HepG2 (cell line): ENCODE data around the gene NOTUM. TPM values are rescaled to one million over a fixed set of nuclear protein-coding genes. Genes with fewer than 3 reads are reported as not detected.

Source experiments
- ARNT ChIP-seq: fragments of 450-650 bp; IDR thresholded peaks from 2 replicates; pipeline ENCODE4 v1.6.1; 2017
- CC2D1A ChIP-seq: sonication (generic); formaldehyde crosslinking; IDR thresholded peaks from 2 replicates; pipeline ENCODE4 v1.8.1; 2023; ENCODE audit warnings: mild to moderate bottlenecking, missing genetic modification reagents
- CEBPG ChIP-seq: IDR thresholded peaks from 2 replicates; pipeline ENCODE4 v1.6.1; 2016
- CHCHD3 ChIP-seq: sonication (generic); formaldehyde crosslinking; IDR thresholded peaks from 2 replicates; pipeline ENCODE4 v1.8.0; 2022; ENCODE audit warnings: mild to moderate bottlenecking, missing genetic modification reagents, moderate library complexity
- CTCF ChIP-seq: sonication (generic); formaldehyde crosslinking; IDR thresholded peaks from 2 replicates; pipeline ENCODE4 v1.5.0; 2020; ENCODE audit warnings: mild to moderate bottlenecking, missing genetic modification reagents, moderate library complexity
- GATAD2A ChIP-seq: IDR thresholded peaks from 2 replicates; pipeline ENCODE4 v1.6.1; 2016
- HNRNPLL ChIP-seq: fragments of 200-400 bp; formaldehyde crosslinking; IDR thresholded peaks from 2 replicates; pipeline ENCODE4 v1.6.1; 2017; ENCODE audit warnings: mild to moderate bottlenecking, low read depth, low read length; ENCODE audit not compliant: poor library complexity, severe bottlenecking
- MED1 ChIP-seq: sonication (generic); formaldehyde crosslinking; IDR thresholded peaks from 2 replicates; pipeline ENCODE4 v1.4.0; 2020; ENCODE audit warnings: missing genetic modification reagents
- NR2F6 ChIP-seq, 2 experiments: IDR thresholded peaks; 2 replicates each; pipeline ENCODE4 v1.6.1; 2016; ENCODE audit warnings: antibody characterized with exemption in 1 of 2, mild to moderate bottlenecking in 1 of 2
- PAWR ChIP-seq: sonication (generic); formaldehyde crosslinking; IDR thresholded peaks from 2 replicates; pipeline ENCODE4 v1.4.0; 2020; ENCODE audit warnings: missing genetic modification reagents, mild to moderate bottlenecking, borderline replicate concordance
- POLR2G ChIP-seq: fragments of 200-400 bp; formaldehyde crosslinking; IDR thresholded peaks from 2 replicates; pipeline ENCODE4 v1.6.1; 2018; ENCODE audit warnings: mild to moderate bottlenecking, low read depth, low read length, moderate library complexity
- TBL1XR1 ChIP-seq: fragments of 150-350 bp; IDR thresholded peaks from 2 replicates; pipeline ENCODE4 v1.6.1; 2014; ENCODE audit warnings: borderline replicate concordance, low read length; ENCODE audit not compliant: partially characterized antibody
- UBTF ChIP-seq: sonication (generic); formaldehyde crosslinking; IDR thresholded peaks from 2 replicates; pipeline ENCODE4 v1.4.0; 2020; ENCODE audit warnings: mild to moderate bottlenecking, missing genetic modification reagents
- ZFP90 ChIP-seq: sonication (generic); formaldehyde crosslinking; IDR thresholded peaks from 2 replicates; pipeline ENCODE4 v1.8.0; 2022; ENCODE audit warnings: missing genetic modification reagents, mild to moderate bottlenecking, inconsistent platforms, borderline replicate concordance
- ZFY ChIP-seq: sonication (generic); formaldehyde crosslinking; IDR thresholded peaks from 2 replicates; pipeline ENCODE4 v1.4.0; 2020; ENCODE audit warnings: missing genetic modification reagents
- ZIK1 ChIP-seq: sonication (generic); formaldehyde crosslinking; IDR thresholded peaks from 2 replicates; pipeline ENCODE4 v1.5.0; 2020; ENCODE audit warnings: mild to moderate bottlenecking, low read depth, missing genetic modification reagents, borderline replicate concordance
- ZNF12 ChIP-seq: sonication (generic); formaldehyde crosslinking; IDR thresholded peaks from 2 replicates; pipeline ENCODE4 v1.5.0; 2020; ENCODE audit warnings: missing genetic modification reagents
- ZNF296 ChIP-seq: sonication (generic); formaldehyde crosslinking; conservative IDR thresholded peaks from 2 replicates; pipeline ENCODE4 v1.5.0; 2020; ENCODE audit warnings: mild to moderate bottlenecking, missing genetic modification reagents
- ZNF619 ChIP-seq: sonication (generic); formaldehyde crosslinking; IDR thresholded peaks from 2 replicates; pipeline ENCODE4 v1.4.0; 2020; ENCODE audit warnings: mild to moderate bottlenecking, missing genetic modification reagents
- ZNF652 ChIP-seq: IDR thresholded peaks from 2 replicates; pipeline ENCODE4 v1.6.1; 2016; ENCODE audit warnings: low read depth, borderline replicate concordance
- ZNF747 ChIP-seq: sonication (generic); formaldehyde crosslinking; IDR thresholded peaks from 2 replicates; pipeline ENCODE4 v1.8.1; 2023; ENCODE audit warnings: missing genetic modification reagents, mild to moderate bottlenecking, borderline replicate concordance
- ZNF839 ChIP-seq: sonication (generic); formaldehyde crosslinking; IDR thresholded peaks from 2 replicates; pipeline ENCODE4 v1.4.0; 2020; ENCODE audit warnings: missing genetic modification reagents, mild to moderate bottlenecking, borderline replicate concordance
- ZSCAN31 ChIP-seq: sonication (generic); formaldehyde crosslinking; IDR thresholded peaks from 2 replicates; pipeline ENCODE4 v1.5.0; 2020; ENCODE audit warnings: low read depth, mild to moderate bottlenecking, missing genetic modification reagents
- polyA plus RNA-seq, 8 experiments: library from polyadenylated mRNA; depleted of rRNA in 3 of 8; stranded (reverse) in 7 of 8; unstranded in 1 of 8; fragments of >200 nt; fragmentation: Illumina TruSeq in 4 of 8; extraction: Trizol in 4 of 8; gene quantifications; 2 replicates each; pipeline versions ENCODE4 v1.2.1 to v1.2.3, GENCODE V29; 2011 to 2016; ENCODE audit warnings: low read depth in 4 of 8, missing spikeins in 1 of 8, mixed read lengths in 1 of 8; ENCODE audit not compliant: insufficient read depth in 1 of 8
- total RNA-seq, 5 experiments: library from RNA; depleted of rRNA; stranded (reverse); fragments of >200 nt; fragmentation: Illumina TruSeq; extraction: Trizol; gene quantifications; 2 replicates each; pipeline ENCODE4 v1.2.3, GENCODE V29; 2016; ENCODE audit warnings: low read depth in 1 of 5
- TF ChIP-seq, protein P1 (sequence below): sonication (generic); formaldehyde crosslinking; IDR thresholded peaks from 2 replicates; pipeline ENCODE4 v1.9.0; 2022; ENCODE audit warnings: low read depth, missing genetic modification reagents
- TF ChIP-seq, protein P2 (sequence below): sonication (generic); formaldehyde crosslinking; IDR thresholded peaks from 2 replicates; pipeline ENCODE4 v1.5.0; 2020; ENCODE audit warnings: missing genetic modification reagents, mild to moderate bottlenecking, borderline replicate concordance

Gene NOTUM
- total and polyA plus RNA-seq, 2 of the 13 experiments (the other 11 are each of a cell fraction or from before 2014, with no cell fraction given), result 150 to 160 TPM

GRCh38 chr17:81964081-81964849 is 3.3 kb upstream of the NOTUM start (continued):
- TF ChIP-seq ZNF619 (CRISPR knock-in tag) (peak; percentile 35; the same call in 1 of the 2 replicates), CTCF (CRISPR knock-in tag) (no peak), ZNF12 (CRISPR knock-in tag) (no peak), ZNF652 (CRISPR knock-in tag) (no peak), CEBPG (CRISPR knock-in tag) (no peak), ZNF296 (CRISPR knock-in tag) (peak; percentile 34; the same call in 1 of the 2 replicates), TBL1XR1 (no peak), ZFY (CRISPR knock-in tag) (peak; percentile 60), HNRNPLL (peak; percentile 31), NR2F6 (IDR thresholded peaks at IDR 0.05) (no peak), NR2F6 (CRISPR knock-in tag; IDR thresholded peaks at IDR 0.05) (0 out of 2 replicates have a peak, but pooled peaks have one; percentile 7), CHCHD3 (no peak), GATAD2A (CRISPR knock-in tag) (peak; percentile 65), ZNF839 (no peak), ZNF747 (CRISPR knock-in tag) (no peak), MED1 (CRISPR knock-in tag) (peak; percentile 70), ARNT (no peak), ZIK1 (CRISPR knock-in tag) (no peak), CC2D1A (CRISPR knock-in tag) (no peak), PAWR (CRISPR knock-in tag) (no peak), ZFP90 (CRISPR knock-in tag) (no peak), UBTF (CRISPR knock-in tag) (peak; percentile 47), ZSCAN31 (CRISPR knock-in tag) (0 out of 2 replicates have a peak, but pooled peaks have one; percentile 50), POLR2G (peak; percentile 63)
- TF ChIP-seq, protein P1, sequence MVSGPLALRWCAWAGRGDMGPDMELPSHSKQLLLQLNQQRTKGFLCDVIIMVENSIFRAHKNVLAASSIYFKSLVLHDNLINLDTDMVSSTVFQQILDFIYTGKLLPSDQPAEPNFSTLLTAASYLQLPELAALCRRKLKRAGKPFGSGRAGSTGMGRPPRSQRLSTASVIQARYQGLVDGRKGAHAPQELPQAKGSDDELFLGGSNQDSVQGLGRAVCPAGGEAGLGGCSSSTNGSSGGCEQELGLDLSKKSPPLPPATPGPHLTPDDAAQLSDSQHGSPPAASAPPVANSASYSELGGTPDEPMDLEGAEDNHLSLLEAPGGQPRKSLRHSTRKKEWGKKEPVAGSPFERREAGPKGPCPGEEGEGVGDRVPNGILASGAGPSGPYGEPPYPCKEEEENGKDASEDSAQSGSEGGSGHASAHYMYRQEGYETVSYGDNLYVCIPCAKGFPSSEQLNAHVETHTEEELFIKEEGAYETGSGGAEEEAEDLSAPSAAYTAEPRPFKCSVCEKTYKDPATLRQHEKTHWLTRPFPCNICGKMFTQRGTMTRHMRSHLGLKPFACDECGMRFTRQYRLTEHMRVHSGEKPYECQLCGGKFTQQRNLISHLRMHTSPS (CRISPR knock-in tag), result 0 out of 2 replicates have a peak, but pooled peaks have one; percentile 3
- TF ChIP-seq, protein P2, sequence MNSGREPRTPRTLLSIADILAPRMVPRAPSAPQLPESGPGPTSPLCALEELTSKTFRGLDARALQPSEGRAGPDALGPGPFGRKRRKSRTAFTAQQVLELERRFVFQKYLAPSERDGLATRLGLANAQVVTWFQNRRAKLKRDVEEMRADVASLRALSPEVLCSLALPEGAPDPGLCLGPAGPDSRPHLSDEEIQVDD (CRISPR knock-in tag), result no peak
